ENCODE measurements around the gene BEND7.
"Not testable (repeated sequence)": the region's sequence is repeated elsewhere in the genome, so short reads cannot be mapped to it uniquely, and the experiment has no call there.

The BEND7 gene

DNA sequence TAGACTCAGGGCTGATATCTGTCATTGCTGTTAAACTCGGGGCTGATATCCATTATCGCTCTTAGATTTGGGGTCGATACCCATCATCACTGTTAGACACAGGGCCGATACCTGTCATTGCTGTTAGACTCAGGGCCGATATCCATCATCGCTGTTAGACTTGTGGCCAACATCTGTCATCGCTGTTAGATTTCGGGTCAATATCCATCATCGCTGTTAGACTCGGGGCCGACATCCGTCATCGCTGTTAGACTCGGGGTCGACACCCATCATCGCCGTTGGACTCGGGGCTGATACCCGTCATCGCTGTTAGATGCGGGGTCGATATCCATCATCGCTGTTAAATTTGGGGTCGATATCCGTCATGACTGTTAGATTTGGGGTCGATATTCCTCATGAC, 54.8 kb downstream of the BEND7 start:
- DNase-seq, result no peak

DNA sequence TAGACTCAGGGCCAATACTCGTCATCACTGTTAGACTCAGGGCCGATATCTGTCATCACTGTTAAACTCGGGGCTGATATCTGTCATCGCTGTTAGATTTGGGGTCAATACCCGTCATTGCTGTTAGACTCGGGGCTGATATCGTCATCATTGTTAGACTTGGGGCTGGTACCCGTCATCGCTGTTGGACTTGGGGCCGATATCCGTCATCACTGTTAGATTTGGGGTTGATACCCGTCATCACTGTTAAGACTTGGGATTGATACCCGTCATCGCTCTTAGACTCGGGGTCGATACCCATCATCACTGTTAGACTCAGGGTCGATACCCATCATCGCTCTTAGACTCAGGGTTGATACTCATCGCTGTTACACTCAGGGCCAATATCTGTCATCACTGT, 56.5 kb downstream of the BEND7 start:
- DNase-seq, result no peak

DNA sequence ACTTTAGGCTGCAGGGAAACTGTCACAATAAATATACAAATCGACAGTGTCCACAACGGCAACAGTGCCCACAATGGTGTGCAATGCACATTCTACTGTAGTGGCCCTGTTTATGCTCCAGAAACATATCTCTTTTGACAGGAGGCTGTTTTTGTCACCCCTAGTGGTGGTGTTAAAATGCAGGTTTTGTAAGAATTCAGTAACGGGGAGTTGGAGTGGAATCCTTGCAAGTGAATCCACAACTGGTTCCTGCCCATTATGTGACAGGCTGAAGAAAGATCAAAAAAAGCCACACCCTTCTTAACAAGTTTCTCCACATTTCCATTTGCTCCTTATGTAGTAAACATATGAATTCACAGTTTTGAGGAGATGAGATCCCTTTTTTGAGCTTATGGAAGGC, 58.5 kb downstream of the BEND7 start:
- DNase-seq, result no peak

DNA sequence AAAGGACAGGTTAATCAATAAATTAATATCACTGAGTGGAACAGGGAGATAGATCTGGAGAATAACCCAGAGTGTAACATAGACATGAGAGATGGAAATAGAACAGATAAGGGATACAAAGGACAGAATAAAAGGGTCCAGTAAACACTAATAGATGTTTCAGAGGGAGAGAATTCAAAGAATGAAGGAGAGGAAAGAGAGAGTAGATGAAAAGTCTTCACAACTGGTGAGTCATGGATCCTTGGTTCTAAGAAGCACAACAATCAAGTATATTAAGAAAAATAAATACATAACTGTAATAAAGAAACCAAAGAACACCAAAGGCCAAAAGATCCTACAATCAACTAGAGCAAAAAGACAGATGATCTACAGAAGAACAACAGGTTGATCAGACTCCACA, 66.3 kb downstream of the BEND7 start:
- DNase-seq, result no peak

DNA sequence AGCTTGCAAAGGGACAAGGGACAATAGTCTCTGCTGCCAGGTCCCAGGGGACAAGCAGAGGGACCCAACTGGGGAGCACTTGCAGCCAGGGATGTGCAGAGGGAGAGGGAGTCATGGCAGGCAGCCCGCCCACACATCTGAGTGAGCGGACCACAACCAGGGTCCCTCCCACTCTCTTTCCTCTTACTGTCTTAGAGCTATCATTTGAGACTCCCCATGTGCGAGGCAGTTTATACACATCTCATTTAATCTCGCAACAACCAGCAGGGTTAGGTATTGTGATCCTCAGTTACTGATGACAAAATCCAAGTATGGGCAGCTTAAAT, 70.2 kb downstream of the BEND7 start:
- no peak for DNase-seq

DNA sequence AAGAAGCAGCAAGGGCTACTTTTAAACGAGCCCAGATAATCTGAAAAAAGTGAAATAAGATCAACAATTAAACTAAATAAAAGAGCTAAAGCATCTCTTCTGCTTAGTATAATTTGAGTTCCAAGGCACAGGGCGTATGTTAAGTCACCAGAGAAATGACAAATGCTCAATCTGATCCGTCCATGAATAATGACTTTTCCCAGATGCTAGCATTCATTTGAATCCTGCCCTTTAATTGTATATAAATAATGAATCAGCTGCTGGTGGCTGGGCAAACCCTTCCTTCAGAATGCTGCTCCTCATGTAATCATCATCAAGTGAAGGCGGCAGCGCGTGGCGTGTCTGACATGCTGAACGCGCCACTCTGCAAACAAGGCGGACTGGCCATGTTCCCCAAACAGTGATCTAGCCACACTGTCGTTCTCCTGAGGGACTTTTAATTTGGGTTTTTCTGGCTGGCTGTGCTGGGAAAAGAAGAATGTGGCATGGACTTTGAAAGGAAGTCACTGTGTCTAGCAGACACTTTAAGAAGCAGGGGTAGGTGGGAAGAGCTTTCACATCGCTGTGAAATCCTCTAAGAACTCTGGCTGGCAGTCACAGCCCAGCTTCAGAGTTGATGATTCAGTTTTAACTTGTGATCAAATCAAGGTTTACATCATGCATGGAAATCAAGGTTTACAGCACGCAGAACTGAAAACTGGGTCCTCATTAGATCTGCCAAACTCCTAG, 70.7 kb downstream of the BEND7 start:
- no peak for DNase-seq

DNA sequence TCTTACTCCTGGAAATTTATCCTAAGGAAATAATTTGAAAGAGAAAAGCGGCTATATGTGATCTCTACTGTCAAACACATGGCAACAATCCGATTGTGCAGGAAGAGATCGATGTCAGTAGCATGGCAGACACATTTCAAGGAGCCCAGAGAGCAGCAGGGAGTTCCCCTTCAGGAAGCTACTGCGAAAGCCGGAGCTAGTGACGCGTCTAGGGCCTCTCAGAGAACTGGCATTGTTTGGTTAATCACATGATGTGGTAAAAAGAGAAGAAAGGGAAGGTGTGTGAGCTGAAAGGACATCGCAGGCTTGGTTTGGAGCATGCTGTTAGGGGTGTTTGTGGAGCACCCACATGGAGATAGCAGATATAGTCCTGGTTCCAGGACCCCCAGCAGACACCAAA, 74.9 kb downstream of the BEND7 start:
- no peak for DNase-seq

DNA sequence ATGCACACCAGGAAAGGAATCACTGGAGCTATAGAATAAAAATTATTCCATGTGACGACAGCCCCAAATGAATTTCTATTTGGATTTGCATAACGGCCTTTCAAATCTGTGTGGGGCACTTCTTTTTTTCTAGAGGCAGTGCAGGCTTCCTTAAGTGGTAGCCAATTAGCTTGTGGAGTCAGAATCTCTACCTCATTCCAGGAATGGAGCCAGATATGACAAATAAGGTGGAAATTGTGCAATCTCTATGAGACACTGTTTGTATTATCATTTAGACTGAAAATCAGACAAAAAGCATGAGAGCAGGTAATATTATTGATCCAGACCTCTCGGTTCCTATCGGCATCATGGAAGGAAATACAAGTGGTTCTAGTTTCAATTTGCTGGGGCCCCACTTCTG, 78.7 kb downstream of the BEND7 start:
- peak; percentile 56 for DNase-seq

DNA sequence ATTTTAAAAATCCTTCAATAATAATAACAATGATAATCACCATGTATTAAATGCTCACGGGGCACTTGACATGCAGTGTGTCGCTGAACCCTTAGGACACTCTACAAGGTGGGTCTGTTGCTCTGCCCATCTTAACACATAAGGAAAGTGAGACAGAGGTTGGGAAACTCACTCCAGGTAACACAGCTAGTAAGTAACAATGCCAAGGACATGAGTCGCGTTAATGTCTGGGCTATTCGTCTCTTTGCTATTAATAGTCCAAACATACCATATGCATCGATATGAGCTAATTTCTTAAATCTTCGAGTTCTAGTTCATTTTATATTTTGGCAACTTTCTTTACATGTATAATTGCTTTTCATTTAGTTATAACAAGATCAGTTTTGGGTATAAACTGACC, 79.5 kb downstream of the BEND7 start:
- DNase-seq, result no peak

DNA sequence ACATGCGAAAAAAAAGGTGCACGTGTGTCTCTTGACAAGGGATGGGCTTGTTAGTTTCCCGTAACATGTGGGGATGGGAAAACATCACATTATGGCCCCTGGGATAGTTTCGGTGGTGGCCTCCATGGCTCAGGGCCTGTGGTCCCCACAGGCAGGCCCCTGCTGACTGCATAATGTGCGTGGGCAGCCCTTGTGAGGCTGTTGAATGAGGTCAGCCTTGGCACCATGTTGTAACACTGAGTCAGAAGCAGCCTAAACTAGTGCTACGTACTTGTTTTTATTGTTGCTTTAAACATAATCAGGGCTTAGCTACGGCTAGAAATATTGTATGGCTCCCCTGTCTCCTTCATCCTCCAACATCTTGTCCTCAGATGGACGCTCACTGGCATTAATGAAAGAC, 80.6 kb downstream of the BEND7 start:
- DNase-seq, result no peak

DNA sequence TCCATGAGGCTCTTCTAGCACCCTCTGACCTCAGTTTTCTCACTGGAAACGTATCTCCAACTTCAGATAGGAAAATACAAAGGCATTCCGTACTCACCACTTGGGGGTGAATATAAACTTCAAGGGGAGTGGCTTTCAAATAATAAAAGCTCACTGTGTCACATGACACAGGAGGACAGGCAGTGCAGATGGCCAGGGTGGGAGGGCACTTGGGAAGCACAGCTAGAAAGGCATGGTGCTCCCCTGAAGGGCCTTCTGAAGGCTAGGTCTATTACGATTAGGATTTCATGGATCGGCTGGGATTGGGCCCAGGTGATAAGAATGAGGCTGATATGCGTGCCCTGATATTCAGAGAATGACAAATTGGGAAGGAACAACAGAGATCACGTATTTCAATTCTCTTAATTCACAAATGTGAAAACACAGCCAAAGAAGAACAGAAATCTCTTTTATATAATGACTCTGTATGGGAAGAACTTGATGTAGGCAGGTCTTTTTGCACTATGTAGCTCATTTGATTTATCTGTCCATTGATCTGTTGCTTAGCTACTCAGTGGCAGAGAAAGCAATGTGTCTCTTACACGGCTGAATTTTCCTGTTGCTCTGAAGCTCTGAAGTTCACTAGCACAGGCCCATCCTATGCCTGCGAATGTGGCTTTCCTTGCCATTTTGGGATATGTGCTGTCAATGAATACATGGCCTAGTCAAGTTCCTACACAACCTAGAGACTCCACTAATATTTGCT, 83.0 kb downstream of the BEND7 start:
- no peak for DNase-seq

DNA sequence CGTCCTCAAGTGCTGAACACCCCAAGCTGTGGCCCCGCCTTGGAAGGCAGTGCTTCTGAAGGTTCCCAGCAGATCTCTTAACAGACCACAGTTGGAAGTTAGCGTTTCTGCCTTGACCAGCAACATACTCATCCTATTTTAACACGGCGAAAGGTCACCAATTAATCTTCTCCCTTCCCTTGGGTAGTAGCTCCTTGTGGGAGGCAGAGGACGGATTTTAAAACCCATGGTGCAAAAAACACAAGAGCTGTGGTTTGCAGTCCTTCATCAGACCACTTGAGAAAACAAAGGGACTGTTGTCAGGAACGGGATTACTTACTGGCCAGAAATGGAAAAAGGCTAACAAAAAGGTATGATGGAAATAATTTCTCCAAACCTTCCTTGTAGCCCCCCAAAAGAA, 87.3 kb downstream of the BEND7 start:
- no peak for DNase-seq

DNA sequence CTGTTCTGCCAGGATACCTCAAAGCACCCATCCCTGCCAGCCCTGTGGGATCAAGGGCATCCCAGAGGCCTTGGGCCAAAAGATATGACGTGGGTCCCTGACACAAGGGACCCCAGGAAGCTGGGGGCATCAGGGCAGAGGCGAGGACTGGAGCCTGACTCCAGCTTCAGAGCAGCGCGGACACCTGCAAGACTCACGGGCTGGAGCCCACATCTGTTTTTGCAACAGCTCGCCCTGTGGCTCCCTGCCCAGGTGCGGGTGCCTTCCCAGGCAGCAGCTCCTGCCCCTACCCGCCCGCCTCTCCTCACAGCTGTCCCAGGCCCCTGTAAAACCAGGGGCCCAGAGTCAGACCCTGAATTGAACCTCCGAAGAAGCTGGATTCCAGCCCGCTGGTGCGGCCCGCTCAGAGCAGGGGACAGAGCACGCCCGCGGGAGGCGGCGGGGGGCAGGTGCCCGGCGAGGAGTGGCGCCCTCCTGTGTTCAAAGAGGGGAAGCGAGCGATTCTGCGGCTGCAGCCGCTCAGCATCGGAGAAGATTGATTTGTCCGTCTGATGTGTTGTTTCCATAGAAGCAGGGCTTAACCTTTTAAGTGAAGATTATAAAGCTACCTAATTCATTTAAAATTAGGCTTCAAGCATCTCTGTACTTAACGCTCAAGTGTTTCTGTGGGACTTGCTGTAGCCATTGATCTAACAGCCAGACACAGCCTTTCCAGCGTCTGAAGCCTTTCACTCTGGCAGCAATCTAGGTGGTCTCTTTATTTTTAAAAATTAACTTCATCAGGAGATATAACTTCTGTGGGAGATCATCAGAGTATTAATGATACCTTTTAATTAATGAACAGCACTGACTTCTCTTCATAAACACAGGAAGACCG, 88.4 kb downstream of the BEND7 start:
- peak; percentile 22 for DNase-seq

DNA sequence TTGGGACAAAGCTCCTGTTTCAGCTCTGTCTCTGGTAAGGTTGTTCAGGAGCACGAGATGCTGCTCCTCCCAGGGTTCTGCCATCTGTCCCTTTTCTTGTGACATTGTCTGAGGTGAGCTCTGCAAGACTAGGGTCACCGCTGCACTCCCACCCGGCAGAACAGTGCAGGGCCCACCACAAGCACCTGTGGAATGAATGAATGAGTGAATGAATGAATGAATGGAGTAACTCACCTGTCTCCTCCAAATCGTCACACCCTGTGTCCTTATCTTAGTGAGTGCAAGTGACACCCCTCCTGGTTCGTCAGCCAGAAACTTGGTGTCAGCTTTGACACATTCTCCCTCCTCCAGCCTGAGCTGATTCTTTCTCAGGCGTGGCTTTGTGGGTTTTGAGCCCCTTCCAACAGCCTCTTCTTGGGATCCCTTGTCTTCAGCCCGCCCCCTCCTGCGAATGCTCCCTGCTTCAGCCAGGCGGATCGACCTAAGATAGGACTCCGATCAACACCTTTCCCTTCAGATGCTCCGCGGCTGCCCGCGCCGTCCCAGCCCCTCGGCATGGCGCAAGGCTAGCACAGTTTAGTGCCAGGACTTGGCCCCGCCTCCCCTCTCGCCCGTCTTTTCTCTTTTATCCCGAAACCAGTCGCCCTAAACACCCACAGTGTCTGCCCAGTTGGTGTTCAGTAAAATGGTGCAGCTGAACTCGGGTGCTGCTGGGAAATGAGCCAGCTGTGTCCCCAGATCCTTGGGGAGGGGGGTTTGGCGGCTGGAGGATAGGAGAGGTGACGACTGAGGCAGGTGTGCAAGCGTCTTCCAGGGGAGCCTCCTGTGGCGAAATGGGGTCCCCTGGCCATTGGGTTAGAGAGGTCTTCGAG, 89.3 kb downstream of the BEND7 start:
- no peak for DNase-seq

DNA sequence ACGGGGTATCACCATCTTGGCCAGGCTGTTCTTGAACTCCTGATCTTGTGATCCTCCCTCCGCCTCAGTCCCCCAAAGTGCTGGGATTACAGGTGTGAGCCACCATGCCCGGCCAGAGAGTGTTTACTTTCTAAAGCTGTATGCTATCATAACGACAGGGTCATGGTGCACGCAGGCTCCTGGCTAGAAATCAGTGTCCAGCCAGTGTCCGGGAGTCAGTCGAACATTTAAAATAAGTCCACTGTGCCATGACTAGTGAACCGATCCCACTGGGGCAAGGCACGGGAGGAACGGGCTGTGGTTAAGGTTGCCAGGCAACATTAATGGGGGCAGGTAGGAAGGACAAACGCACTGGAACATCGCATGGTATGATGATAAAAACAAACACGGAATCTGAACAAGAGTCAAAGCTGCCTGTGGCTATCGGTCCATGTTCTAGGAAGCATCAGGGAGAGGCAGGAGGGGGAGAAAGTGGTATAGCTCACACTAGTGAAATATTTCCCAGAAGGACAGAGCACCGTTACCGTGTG, 91.7 kb downstream of the BEND7 start:
- no peak for DNase-seq

DNA sequence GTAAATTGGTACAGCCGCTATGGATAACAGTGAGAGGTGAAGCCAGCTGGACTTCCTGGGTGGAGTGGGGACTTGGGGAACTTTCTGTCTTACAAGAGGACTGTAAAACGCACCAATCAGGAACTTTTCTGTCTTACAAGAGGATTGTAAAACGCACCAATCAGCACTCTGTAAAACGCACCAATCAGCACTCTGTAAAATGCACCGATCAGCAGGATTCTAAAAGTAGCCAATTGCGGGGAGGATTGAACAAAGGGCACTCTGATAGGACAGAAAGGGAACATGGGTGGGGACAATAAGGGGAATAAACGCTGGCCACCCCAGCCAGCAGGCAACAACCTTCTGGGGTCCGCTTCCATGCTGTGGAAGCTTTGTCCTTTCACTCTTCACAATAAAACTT, 100.9 kb downstream of the BEND7 start:
- not testable (repeated sequence) for DNase-seq

DNA sequence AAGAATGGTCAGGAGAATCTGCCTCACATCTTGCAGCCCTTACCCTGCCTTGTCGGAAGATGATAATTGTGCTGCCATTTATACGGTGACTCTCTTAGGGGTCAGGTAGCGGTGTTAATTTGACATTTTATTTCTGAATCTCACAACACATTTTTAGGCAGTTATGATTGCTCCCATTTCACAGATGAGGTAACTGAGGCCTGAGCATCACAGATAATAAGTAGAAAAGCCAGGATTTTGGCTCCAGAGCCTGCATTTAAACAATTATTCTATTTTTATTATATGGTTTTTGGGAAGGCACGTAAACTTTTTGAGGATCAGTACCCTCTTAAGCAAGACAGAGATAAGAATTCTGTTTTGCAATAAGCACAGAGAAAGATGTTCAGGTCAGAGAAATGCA, 103.4 kb downstream of the BEND7 start:
- DNase-seq, result no peak

DNA sequence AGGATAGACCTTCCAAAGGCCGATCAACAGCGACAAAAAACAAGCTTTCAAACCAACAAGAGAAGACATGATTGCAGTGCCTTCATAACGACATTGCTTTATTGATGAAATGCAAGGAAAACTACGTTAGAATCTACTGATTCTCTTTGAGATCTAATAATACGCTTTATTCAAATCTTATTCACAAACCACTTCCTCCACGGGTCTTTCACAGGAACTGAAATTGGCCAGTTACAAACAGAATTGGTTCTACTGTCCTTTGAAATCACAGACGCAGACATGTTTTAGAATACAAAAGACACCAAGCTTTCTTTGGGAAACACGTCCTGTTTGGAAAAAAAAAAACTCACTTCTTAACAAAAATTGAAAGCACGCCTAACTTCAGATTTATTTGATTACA, 106.0 kb downstream of the BEND7 start:
- DNase-seq, result no peak

DNA sequence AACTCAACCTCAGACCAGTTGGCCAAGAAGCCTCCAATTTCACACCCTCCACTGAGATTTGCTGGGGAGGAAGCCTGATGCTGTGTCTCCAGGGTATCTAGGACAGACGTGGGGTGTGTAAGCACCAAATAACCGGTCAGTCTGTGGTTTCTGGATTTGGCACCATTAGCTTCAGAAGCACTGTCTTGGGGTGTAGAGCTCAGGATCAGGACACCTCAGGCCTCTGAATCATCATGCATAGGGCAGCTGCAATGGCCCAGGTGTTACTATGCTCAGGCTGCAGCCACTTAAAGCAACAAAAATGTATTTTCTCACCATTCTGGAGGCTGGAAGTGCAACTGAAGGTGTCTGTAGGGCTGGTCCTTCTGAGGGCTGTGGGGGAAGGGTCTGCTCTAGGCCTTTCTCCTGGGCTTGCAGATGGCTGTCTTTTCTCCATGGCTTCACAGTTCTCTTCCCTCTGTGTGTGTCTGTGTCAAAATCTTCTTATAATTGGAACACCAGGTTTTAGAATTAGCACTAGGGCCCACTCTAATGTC, 107.4 kb downstream of the BEND7 start:
- no peak for DNase-seq

DNA sequence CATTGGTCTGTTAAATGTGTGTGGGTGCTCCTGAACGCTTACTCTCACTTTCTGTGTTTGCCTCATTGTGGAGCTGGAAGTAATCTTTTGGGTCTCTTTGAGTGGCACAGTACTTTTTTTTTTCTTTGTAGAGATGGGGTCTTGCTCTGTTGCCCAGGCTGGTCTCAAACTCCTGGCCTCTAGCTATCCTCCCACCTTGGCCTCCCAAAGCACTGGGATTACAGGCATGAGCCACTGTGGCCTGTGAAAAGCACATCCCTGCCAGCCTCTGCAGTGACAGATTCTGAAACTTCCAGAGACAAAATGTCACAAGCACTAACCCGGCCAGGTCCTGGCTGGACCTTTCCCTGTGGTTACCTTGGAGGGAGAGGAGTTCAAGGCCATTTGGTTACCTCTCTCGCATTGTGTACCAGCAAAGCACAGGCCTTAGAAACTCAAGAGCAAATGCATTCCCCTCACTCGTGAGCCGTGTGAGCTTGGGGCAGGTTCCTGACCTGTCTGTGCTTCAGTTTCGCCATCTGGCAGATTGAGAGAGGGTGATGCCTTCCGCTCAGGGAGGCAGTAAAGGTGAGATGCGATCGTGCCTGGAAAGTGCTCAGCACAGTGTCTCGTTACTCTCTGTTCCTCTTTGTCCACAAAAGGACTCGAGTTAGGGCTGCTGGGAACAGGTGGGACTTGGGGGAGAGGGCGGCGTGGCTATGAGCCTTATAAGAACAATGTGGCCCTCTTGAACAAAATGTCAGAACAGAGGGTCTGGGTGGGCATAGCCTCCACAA, 108.1 kb downstream of the BEND7 start:
- no peak for DNase-seq

DNA sequence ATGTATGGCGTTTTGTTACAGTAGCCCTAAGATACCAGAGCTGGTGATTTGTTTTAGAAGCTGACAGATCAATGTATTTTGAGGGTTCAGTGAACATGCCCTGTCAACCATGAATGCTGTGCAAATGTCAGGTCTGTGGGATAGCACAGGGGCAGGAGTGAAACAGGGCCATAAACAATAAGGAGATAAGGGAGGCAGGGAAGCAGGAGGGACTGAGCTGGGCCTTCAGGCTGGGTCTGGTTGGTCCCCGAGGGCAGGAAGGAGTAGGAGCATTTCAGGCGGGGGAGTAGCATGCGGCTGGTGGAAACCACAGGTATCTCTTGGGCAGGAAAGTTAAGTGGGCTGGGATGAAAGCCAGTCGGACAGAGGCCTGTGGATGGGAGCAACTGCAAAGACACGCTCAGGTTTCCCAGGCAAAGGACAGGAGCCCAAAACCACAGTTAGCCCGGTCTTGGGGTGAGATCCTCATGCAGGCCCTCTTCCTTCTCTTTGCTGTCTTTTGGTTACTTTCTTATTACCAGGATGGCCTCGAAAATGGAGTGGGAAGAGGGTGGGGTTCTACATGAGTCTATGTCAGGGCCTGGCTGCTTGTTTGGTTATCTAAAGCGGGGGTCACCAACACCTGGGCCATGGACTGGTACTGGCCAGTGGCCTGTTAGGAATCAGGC, 111.2 kb downstream of the BEND7 start:
- DNase-seq, result no peak

Measured in fibroblast of skin of right quadriceps (primary cell).